ENCODE measurements around the gene MRPL14.

MRPL14 gene

DNA sequence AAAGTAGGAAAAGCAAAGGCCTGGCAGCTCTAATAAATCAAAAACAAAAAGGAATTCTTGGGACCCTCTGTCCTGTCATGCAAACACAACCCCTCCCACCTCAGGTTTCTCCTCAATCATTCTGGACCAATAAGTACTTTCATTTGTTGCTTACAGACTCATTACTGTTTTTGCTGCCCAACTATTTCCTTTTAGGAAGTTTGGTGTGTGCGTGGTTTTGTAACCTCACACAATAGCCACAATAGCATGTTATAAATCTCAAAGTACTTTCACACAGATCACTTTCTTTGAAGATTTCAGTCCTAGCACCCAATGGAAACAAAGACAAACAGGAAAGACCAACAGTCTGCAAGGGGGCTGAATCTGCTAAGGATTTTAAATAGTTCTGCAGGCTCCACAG, 4.5 kb downstream of the MRPL14 start:
- DNase-seq = no peak

DNA sequence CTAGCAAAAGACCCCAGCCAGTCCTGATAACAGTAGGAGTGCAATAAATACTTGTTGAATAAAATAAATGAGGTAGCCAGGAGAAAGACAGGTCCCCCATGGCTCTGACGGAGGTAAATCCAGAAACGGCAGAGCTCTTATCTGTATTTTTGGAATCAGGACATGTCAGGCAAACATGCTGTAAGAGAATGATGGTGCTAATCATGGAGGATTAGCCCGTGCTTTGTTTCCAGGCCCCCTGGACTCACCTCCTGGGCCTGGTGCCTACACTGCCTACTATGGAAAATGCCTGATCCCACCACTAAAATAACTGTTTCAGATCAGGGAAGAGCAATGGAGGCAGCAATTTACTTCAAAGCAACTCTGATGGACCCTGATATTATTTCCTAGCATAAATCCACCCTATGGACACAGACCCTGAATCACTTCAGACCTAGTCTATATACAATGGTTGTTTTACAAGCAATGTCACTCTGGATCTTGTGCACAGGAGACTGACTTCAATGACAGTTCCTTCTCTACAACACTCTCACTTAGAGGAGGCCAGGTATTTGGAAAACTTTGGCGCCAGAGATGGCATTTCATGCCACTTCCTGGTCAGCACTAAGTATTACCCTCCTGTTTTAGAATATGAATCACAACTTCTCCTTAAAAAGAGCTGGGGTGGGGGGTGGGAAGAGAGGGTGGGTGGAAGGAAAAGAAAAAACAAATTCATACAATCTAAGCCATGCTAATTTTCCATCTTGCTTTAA, 6.4 kb downstream of the MRPL14 start:
- no peak for DNase-seq

DNA sequence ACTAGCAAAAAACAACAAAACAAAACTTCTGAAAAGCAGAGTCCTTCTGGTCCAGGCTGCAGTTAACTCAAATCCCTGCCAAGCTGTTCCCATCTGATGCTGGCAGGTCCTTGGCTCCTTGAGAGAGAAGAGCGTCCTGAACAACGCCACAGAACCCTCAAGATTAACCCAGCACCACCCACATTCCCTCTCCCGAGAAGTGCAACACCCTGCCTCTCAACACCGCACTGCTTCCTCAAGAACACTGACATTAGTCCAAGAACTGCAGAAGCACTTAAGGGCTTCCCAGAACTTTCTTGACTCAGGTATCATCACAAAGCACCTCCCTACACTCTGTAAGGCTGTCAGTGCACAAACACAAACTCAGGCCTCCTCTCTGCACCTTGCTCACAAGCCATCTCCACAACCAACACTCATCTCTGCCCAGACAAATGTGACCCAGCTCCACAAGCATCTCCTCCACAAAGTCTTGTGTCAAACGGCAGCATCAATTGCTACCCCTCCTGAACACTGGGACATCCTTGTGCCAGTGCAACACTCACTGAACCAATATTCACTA, 7.5 kb downstream of the MRPL14 start:
- no peak for DNase-seq

DNA sequence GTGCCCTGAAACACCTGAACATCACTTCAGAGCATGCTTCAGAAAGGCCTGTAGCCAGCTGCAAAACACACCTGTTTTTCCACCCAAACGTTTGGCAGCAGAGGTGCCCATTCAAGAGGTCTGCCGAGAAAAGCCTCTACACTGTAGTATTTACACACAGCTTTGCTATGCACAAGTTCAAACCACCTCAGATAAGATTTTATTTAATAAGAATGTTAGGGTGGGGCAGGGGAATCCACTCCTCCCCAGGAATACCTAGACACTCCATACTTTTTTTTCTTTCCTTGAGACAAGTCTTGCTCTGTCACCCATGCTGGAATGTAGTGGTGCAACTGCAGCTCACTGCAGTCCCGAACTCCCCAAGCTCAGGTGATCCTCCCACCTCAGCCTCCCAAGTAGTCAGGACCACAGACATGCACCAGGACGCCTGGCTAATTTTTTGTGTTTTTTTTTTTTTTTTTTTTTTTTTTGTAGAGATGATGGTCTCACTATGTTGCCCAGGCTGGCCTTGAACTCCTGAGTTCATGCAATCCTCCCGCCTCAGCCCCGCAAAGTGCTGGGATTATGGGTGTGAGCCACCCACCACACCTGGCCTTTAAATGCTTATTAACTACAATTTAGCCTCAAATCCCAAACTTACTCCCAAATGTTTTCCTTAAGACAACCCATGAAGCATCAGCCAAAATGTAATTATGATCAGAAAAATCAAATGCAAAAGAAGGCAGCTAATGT, 9.7 kb downstream of the MRPL14 start:
- no peak for DNase-seq

DNA sequence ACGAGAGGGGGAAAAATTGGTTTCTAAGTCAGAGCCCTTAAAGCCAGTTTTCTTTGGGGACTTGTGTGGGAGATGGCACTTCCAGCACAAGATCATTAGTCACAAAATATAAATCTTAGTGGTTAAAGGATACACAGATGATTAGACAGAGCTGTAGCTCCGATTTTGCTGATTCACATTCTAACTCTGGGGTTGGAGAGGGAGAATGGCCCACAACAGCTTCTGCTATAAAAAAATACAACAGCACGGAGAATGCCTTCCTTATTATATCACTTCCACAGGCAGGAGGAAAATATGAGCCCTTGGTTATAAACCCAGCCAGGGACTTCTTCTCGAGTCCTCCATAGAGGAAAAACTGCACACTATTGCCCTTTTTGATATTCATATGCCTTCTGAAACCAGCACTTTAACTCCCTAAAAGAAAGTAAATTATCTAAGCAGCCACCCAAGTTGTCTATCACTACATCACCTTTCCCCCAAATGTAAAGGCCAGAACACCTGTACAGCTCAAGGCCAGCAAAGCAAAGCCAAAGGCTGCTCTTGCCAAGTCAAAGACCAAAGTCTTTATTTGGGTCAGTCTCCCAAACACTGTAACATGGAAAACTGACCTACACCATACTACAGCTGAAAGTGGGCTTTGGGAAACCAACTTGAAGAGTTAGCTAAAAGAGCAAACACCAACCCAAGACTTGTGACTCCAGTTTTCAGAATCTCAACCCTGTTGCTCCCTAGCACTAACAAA, 10.4 kb downstream of the MRPL14 start:
- no peak for DNase-seq

DNA sequence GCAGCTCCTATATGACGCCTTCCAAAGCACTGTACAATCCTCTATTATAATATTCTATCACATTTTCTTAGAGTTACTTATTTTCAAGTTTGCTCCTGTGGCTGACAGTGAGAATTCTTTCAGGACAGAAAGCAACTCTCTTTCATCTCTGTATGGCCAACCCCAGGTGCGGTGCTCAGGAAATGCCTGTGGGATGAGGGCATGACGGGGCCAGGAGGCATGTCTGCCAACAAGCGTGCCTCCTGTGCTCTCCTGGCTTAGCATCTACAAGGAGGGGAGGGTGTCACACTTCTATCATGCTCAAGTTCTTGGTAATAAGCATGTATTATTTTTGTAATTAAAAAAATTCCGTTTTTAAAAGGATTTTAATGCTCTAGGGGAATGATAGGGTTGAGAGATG, 11.4 kb downstream of the MRPL14 start:
- no peak for DNase-seq

DNA sequence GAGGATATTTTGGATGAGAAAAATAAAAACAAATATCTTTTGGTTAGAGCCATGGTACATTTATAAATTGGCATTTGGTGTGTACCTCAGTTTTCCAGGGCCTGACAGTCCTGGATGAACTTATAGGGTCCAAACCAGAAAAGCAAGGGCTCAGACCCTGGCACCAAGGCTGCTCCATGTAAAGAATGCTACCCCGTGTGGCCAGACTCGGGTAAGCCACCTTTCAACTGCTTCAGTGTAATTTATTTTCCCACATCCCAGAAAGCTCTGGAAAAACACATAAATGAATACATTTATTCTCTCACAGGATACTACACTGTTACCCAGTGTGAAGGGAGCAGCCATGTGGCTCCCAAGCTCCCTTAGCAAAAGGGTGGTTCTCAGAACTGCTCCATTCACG, 13.8 kb downstream of the MRPL14 start:
- DNase-seq = no peak

DNA sequence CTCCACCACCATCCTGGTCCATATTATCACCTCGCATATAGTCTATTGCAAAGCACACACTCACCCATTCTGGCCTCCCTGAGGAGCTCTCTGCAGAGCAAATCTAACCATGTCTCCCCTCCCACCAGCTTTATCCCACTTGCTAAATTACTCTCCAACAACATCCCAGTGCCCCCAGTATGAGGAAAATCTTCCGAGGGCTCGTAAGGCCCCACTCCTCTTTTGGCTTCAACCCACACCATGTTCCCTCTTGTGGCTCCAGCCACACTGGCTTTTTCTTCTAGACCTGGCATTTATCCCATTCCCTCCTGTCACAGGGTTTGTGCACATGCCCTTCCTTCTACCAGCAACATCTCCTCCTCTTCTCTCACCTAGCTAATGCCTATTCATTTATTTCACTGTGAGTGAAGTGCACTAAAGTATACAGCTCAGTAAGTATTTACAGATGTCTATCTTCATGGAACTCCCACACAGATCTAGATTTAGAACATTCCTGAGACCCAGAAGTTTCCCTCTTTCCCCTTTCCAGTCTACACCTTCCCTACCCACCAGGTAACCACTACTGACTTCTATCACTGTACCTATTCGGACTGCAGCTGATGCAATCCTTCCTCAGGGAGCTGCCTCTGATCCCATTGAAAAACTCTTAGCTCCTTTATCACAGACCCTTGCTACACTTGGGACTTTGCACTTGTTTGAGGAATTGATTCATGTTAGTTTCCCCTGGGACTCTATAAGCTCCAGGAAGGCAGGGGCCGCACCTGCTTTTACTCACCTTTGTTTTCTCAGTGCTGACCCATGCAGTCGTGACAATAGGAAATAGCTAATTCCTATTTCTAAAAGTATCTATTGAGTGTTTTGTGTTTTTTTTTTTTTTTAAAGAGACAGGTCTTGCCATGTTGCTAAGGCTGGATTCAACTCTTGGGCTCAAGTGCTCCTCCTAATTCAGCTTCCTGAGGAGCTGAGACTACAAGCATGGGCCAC, 15.5 kb downstream of the MRPL14 start:
- no peak for DNase-seq

DNA sequence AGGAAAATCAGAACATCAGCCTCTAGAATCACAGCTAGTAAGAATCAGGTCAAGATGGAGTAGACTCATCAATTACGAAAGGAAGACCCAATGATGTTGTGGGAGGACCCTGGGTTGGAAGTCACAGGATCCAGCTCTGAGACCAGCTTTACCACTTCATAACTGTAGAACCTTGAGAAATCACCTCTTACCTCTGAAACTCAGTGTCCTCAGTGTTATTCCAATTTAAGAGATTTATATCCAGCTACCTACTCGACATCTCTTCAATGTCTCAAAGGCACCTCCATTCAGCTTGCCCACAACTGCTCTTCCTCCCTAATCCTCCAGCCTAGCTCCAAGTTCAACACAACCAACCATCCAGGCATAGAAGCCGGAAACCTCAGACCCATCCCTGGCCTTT, 16.3 kb downstream of the MRPL14 start:
- DNase-seq = no peak

DNA sequence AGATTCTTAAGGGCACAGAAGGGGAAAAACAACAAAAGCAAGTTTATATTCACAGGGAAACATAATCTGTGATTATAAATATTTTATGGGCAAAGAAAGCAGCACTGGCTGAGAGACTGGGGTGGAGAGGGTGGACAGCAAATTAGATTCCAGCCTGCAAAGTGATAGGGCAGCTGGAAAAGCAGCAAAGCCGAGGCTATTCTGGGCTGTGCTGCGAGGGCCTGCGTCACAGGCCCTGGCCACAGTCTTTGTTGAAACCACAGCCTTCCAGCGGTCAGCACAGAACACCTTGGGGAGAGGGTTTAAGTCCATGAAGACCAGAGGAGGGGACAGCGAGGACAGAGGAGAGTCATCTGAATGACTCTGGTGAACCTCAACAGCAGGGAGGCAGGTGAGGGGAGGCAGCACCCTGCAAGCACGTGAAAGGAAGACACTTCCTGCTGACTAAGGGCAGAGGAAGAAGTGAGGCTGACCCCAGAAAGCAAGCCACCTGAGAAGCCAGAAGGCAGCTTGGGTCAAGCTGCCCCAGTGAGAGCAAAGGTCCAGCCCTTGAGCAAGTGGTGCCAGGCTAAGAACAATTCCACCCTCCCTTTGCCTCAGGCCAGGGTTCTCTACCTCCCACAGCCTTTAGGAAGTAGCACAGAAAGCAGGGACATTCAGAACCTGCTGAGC, 17.1 kb downstream of the MRPL14 start:
- no peak for DNase-seq

DNA sequence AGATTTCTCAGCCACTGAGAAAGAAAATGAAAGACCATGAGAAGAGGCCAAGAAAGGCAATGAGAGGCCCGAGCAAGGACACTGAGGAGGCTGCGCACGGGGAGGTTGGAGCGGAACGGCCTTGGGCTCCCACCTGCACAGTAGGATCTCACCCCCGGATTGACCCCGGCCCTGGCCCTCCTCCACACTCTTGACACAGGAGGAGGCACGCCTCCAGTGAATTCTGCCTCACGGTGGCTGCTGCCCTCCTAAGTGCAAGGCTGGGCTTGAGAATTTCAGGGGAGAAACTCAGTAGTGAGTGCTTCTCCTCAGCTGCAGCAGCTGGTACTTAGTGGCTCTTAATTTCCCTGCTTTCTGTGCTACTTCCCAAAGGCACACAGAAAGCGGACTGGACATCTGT, 18.0 kb downstream of the MRPL14 start:
- DNase-seq = no peak

DNA sequence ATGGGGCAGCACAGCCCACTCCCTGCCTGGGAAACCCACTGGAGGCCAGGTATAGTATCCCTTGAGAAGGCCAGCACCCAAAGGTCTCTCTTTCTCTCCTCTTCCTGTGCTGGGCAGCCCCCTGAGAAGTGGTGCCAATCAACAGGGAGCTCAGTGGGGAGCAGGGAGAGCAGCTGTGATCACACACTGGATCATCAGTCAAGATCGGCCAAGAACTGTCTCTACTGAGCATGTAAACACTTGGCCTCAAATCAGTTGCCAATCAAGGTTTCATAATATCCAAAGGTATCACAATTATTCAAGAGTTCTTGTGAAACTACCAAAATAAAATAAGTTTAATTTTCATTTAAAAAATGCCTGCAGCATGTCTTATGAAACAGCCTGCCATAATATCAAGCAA, 18.8 kb downstream of the MRPL14 start:
- no peak for DNase-seq

DNA sequence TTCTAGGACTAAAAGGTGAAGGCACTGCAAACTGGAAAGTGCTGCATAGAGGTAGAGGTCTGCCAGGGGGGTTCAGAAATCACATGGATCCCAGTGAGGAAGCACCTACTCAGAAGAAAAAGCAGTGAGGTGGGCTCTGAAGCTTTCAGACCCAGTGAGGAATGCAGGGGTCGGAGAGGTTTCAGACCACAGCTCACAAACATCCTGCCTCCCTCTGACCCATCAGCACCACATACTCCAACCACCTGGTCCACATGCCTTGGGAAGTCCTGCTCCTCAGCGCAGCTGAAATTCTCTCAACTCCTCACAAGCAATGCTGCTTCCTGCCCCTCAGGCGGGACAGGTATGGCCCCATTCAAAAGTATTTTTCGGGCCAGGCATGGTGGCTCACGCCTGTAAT, 20.2 kb downstream of the MRPL14 start:
- no peak for DNase-seq

DNA sequence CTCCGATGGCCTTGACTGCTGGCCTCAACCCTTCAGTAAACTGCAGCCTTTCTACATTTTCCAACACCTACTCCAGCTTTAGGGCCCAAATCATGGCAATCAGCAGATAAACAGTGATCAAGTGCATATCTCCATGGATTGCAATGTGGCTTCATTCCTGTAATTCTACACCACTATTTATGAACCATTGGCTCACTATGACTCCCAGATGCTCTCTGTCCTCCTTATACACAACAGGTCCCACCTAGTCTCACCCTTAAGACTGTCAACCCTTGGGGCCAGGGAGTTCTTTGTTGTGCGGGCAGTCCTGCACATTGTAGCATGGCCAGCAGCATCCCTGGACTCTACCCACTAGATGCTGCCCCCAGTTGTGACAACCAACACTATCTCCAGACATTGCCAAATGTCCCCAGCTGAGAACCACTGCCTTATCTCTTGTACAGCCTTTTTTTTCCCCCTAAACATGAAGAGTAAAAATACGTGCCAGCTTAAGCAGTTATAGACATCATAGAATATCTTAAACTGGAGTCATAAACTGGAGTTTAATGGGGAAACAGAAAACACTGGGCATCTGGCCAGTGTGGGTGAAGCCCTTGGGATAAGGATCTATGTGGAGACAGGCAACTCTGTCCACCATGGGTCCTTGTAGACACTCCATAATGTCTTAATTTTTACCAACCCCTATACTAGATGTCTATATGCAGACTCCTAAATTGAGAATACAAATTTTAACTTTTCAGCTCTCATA, 21.1 kb downstream of the MRPL14 start:
- DNase-seq = no peak

DNA sequence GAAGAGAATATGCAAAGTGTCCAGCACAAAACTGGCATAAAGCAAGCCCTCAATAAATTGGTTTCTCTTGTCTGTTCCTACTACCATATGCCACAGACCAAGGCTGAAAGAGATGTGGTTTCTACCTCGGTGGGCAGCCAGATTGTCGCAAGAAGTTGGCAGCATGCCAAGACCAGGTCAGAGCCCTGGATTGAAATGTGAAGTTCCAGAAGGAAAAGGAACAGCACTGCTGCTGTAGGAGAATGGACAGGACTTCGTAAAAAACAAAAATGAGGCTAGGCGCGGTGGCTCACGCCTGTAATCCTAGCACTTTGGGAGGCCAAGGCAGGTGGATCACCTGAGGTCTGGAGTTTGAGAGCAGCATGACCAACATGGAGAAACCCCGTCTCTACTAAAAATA, 22.1 kb downstream of the MRPL14 start:
- DNase-seq = no peak

DNA sequence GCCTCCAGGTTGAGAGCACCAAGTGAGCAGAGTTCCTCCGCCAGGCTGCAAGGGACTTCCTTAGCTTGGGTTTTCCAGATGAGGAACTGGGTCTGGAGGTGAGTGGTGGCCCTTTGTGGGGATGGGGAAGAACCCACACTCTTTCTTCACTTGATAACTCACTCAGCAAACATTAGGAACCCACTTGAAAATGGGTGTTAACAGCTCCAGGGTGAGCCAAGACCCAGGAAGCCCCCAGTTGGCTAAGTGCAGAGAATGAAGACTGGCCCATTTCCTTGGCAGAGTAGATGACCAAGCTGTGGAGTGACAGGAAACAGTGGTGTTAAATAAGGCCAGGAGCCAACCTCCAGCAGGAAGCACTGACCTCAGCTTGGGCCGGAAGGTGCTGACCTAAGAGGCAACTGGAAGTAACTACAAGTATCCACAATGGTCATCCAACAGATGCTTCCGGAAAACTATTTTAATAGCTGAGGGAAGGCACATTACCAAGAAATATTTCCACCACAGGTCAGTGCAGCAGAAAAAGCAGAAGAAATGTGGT, 22.7 kb downstream of the MRPL14 start:
- no peak for DNase-seq

DNA sequence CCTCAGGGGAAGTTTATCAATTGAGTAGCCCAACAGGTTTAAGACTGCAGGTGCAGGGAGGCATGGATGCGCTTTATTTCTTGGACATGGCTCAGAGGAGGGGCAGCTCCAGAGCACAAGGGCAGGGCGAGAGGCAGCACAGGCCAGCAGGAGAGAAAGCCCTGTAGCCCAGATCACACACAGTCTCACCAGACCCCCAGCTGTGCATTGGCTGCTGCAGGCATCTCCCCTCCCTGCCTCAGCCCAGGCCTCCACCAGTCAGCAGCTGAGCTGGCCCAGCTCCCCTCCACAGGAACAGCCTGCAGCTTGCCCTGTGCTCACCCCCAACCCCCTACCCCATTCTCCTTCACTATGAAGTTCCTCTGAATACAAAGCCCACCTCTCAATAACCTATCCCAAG, 24.7 kb downstream of the MRPL14 start:
- no peak for DNase-seq

DNA sequence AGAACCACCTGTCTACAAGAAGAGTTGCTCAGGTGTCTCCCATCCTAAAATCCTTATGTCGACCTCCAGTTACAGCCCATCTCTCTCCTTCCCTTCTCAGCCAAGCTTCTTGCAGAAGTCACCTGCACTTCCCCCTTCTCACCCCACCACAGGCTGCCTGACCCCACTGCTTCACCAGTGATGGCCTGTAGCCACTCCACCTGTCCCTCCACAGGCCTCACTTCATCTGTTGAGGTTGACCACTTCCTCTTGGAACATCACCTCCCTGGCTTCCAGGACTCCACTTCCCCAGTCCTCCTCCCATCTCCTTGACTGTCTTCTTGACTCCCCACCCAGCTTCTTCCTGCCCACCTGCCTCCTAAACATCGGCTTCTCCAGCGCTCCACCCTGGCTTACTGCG, 25.4 kb downstream of the MRPL14 start:
- DNase-seq = no peak

DNA sequence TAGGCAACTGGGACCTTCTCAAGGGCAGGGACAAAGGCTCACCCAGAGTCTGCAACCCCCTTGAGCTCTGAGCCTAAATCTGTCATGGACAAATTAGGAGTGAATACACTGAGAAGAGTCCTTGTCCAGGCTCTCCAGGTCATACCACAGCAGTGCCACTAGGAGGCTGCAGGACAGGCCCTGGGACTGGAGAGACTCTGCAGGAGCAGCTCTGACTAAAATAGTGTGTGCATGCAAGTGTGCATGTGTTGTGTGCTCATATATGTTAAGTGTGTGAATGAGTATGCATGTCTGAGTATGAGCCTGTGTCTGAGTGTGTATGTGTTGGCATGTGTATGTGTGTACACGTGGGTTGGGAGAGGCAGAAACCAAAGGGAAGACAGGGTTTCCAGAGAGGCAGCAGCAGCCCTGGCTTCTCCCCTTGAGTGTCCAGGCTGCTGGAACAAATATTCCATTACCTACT, 27.1 kb downstream of the MRPL14 start:
- DNase-seq = no peak

DNA sequence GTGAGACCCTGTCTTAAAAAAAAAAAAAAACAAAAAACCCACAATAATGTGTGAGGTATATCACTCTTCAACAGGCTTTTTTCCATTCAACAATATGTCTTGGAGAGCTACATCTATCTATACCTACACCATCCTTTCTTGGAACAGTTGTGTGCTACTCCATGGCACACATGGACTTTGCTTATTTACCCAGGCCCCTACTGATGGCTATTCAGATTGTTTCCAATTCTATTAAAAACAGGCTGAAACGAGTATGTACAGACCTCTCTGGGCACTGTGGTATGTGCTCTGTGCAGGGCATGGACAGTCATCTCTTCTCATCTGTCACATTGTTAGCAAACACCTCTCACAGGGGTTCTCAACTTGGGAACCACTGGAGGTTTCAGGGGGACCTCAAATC, 28.1 kb downstream of the MRPL14 start:
- DNase-seq = no peak

All from COR-L47 (cell line).